K562 (cell line): Measurements from ENCODE around the gene INHBE. TPM values are rescaled to one million over a fixed set of nuclear protein-coding genes. Genes with fewer than 3 reads are reported as not detected.
"Not testable (repeated sequence)": the region's sequence is repeated elsewhere in the genome, so short reads cannot be mapped to it uniquely, and the experiment has no call there.

ENCODE experiments used
- ATAC-seq: fragments of 200-7000 bp; cut with Tn5 transposase; 3 replicates; pipeline ENCODE4 v1.9.1; 2020; ENCODE audit warnings: moderate library complexity
- BruUV-seq: library from RNA; stranded (reverse); fragments of 400-500 nt; replicated peaks from 2 replicates; lab custom pipeline; 2021; lab: Mats Ljungman, UMichigan
- CTCF ChIA-PET: fragments of 300-600 bp; formaldehyde crosslinking; extraction: SDS; loops from one replicate; lab custom pipeline; 2021; ENCODE audit warnings: low intra/inter-chr PET ratio; lab: Yijun Ruan, JAX
- POLR2A ChIA-PET: fragments of 300-600, 350-650 bp; sonication (Branson Sonifier 250); formaldehyde crosslinking; extraction: SDS; loops from one replicate; lab custom pipeline; 2021; ENCODE audit warnings: antibody characterized with exemption, inconsistent platforms; lab: Yijun Ruan, JAX
- DNase-seq, 4 experiments: peaks; one replicate each; pipeline versions ENCODE4 v3.0.0 to v3.0.0-alpha.2; 2011 to 2018; ENCODE audit warnings: low spot score in 3 of 4, mixed read lengths in 3 of 4; ENCODE audit errors: extremely low read depth in 1 of 4
- FAIRE-seq: peaks from 2 replicates; lab custom pipeline; 2011; peaks lifted over from hg19 to GRCh38; lab: Jason Lieb, UNC
- H2AFZ ChIP-seq: 2 replicates; pipeline ENCODE4 v1.6.0; 2011; ENCODE audit warnings: low read depth, low read length, control low read depth, inconsistent platforms
- H3K27ac ChIP-seq: fragments of 200-600 bp; 3 replicates; pipeline ENCODE4 v1.8.0; 2011; ENCODE audit warnings: low read depth, mild to moderate bottlenecking, control low read depth, inconsistent platforms, low read length, moderate library complexity, mixed read lengths; ENCODE audit errors: extremely low read depth
- H3K27me3 ChIP-seq, 2 experiments: fragments of 300-600 bp in 1 of 2; 2 replicates in 1 of 2; 3 replicates in 1 of 2; pipeline versions ENCODE4 v1.6.0 to v1.8.0; 2011; ENCODE audit warnings: inconsistent platforms in 2 of 2, low read length in 2 of 2, mild to moderate bottlenecking in 1 of 2, mixed read lengths in 1 of 2, moderate library complexity in 1 of 2; ENCODE audit not compliant: control insufficient read depth in 2 of 2, insufficient read depth in 2 of 2
- H3K36me3 ChIP-seq: fragments of 300-600 bp; 3 replicates; pipeline ENCODE4 v1.8.0; 2011; ENCODE audit warnings: mild to moderate bottlenecking, low read length, inconsistent platforms; ENCODE audit not compliant: control insufficient read depth, insufficient read depth
- H3K4me1 ChIP-seq, 2 experiments: fragments of 200-600 bp in 1 of 2; replicated peaks in 1 of 2; 2 replicates in 1 of 2; 3 replicates in 1 of 2; pipeline versions ENCODE4 v1.5.1 to v1.8.0; 2011; ENCODE audit warnings: inconsistent platforms in 2 of 2, low read length in 2 of 2, mild to moderate bottlenecking in 1 of 2, mixed read lengths in 1 of 2, moderate library complexity in 1 of 2; ENCODE audit not compliant: control insufficient read depth in 2 of 2, insufficient read depth in 2 of 2
- H3K4me2 ChIP-seq: 2 replicates; pipeline ENCODE4 v1.6.1; 2011; ENCODE audit warnings: low read length, control low read depth, inconsistent platforms, mixed read lengths; ENCODE audit not compliant: insufficient read depth
- H3K4me3 ChIP-seq: fragments of 200-600 bp; sonication (generic), shearing (Covaris generic); 2 replicates; pipeline ENCODE4 v1.5.1; 2016; ENCODE audit warnings: control low read depth, inconsistent platforms
- H3K79me2 ChIP-seq: fragments of 200-600 bp; 3 replicates; pipeline ENCODE4 v1.8.0; 2011; ENCODE audit warnings: low read length, inconsistent platforms; ENCODE audit not compliant: control insufficient read depth, insufficient read depth
- H3K9ac ChIP-seq, 2 experiments: 2 replicates each; pipeline versions ENCODE4 v1.6.0 to v1.6.1; 2011; ENCODE audit warnings: low read depth in 2 of 2, low read length in 2 of 2, control low read depth in 1 of 2, inconsistent platforms in 1 of 2, mild to moderate bottlenecking in 1 of 2, mixed read lengths in 1 of 2; ENCODE audit not compliant: insufficient read depth in 1 of 2
- H3K9me1 ChIP-seq: one replicate; pipeline ENCODE4 v1.6.0; 2011; ENCODE audit warnings: inconsistent platforms, mild to moderate bottlenecking, low read length, moderate library complexity; ENCODE audit not compliant: control insufficient read depth, insufficient read depth
- H3K9me3 ChIP-seq: replicated peaks from 2 replicates; pipeline ENCODE4 v1.5.1; 2011; ENCODE audit warnings: low read depth, low read length, inconsistent platforms; ENCODE audit not compliant: control insufficient read depth, insufficient read depth
- H4K20me1 ChIP-seq: replicated peaks from 2 replicates; pipeline ENCODE4 v1.6.1; 2011; ENCODE audit warnings: low read length, inconsistent platforms, mixed read lengths; ENCODE audit not compliant: control insufficient read depth, insufficient read depth
- TRIM28 ChIP-seq: fragments of 450-650 bp; IDR thresholded peaks from 2 replicates; pipeline ENCODE4 v1.6.1; 2017
- ZNF511 ChIP-seq: sonication (generic); formaldehyde crosslinking; IDR thresholded peaks from 2 replicates; pipeline ENCODE4 v1.8.0; 2022; ENCODE audit warnings: mild to moderate bottlenecking, missing genetic modification reagents
- ZNF707 ChIP-seq: fragments of 250-450 bp; sonication (Bioruptor Pico); conservative IDR thresholded peaks from 2 replicates; pipeline ENCODE4 v1.8.0; 2022; ENCODE audit warnings: inconsistent platforms, mild to moderate bottlenecking, moderate library complexity
- WGBS: fragments of 100-300 bp; shearing (Covaris generic); methylation state at CpG from one replicate; pipeline ENCODE4 v1.1.6; 2016; ENCODE audit warnings: low coverage, mixed read lengths; ENCODE audit not compliant: insufficient coverage; ENCODE audit errors: missing lambda C conversion rate; 5-methylcytosine and 5-hydroxymethylcytosine counted together
- in situ Hi-C: fragments of 300-500 bp; cut with MboI; formaldehyde crosslinking; loops from 4 replicates; pipeline ENCODE4 v1.15.0; 2018; ENCODE audit warnings: inconsistent platforms, mixed read lengths
- intact Hi-C: fragments of 100-400 bp; cut with micrococcal nuclease; formaldehyde crosslinking; loops from 2 replicates; pipeline ENCODE4 v1.14.2; 2022
- polyA plus RNA-seq, 8 experiments: library from polyadenylated mRNA; depleted of rRNA in 4 of 8; stranded (reverse) in 5 of 8; unstranded in 3 of 8; fragments of >200 nt; fragmentation: Nextera tagmentation in 2 of 8; fragmentation: Illumina TruSeq in 1 of 8; extraction: Ambion mirVana in 2 of 8; extraction: Trizol in 1 of 8; gene quantifications; 2 replicates each; pipeline versions ENCODE4 v1.2.1 to v1.2.3, GENCODE V29; 2011 to 2014; ENCODE audit warnings: inconsistent platforms in 1 of 8, missing spikeins in 1 of 8
- total RNA-seq, 7 experiments: library from RNA; depleted of rRNA in 6 of 7; stranded (reverse); fragments of >200 nt in 6 of 7; fragmentation: Illumina TruSeq in 2 of 7; extraction: Trizol in 2 of 7; gene quantifications; 2 replicates each; pipeline versions ENCODE4 v1.2.1 to v1.2.3, GENCODE V29; 2011 to 2021; ENCODE audit warnings: low replicate concordance in 1 of 7

The INHBE gene
- total and polyA plus RNA-seq, 9 of the 15 experiments (the other 6 are each of a cell fraction or from before 2014, with no cell fraction given): 0.94 to 9.9 (median 7.3) TPM

- in situ Hi-C loops, DNase-seq, H3K4me3 ChIP-seq, H3K4me1 ChIP-seq, H3K27me3 ChIP-seq, H3K9ac ChIP-seq, FAIRE-seq, BruUV-seq, CTCF ChIA-PET, intact Hi-C loops, ATAC-seq, H4K20me1 ChIP-seq, H3K79me2 ChIP-seq, H3K36me3 ChIP-seq, H3K9me1 ChIP-seq, H3K9me3 ChIP-seq, H3K4me2 ChIP-seq, H2AFZ ChIP-seq, H3K27ac ChIP-seq: not testable (repeated sequence)
- POLR2A ChIA-PET: interaction anchor here (0.7 to 1.8 kb wide), 3 partner anchors 10 to 46 kb away, joined by 3 to 4 read pairs (median 3); partner anchors contain the start of gene INHBE
- TF ChIP-seq ZNF707 (CRISPR knock-in tag): peak; percentile 97
- peak; percentile 60; the same call in 1 of the 2 replicates for TF ChIP-seq TRIM28
- 20% methylated on average over 2 of the region's 2 CpGs for WGBS
These were observed 13.7 kb upstream of the INHBE start for GRCh38 chr12:57441393-57441792.

- Histone ChIP-seq H3K4me3 (no peak overlapping the region), H2AFZ (no peak overlapping the region), H3K36me3 (no peaks in the 10 kb centered on the region), H3K9me1 (no peaks in the 10 kb centered on the region), H3K27ac (no peak overlapping the region), H4K20me1 (no peaks in the 10 kb centered on the region), H3K4me1 (peaks cover 0 to 4% of the 10 kb centered on the region in 2 experiments; a peak in 1 of 5 replicates), H3K9me3 (0 out of 2 replicates have a peak, but pooled peaks cover 3% of the 10 kb centered on the region), H3K27me3 (no peaks in the 10 kb centered on the region), H3K79me2 (no peaks in the 10 kb centered on the region), H3K9ac (no peak overlapping the region), H3K4me2 (no peak overlapping the region)
- ChIA-PET CTCF (no interaction called here), POLR2A (interaction anchor here (0.7 to 1.8 kb wide), 4 partner anchors 9 to 208 kb away, joined by 3 to 5 read pairs (median 4); partner anchors contain the start of gene INHBE)
- in situ Hi-C loops (no loop called here), intact Hi-C loops (no loop called here)
- ATAC-seq: no peak
- no peak for FAIRE-seq
- no TSS peak for BruUV-seq
- no peak for TF ChIP-seq ZNF511 (CRISPR knock-in tag)
- 82% methylated on average over 1 of the region's 1 CpG for WGBS
- no peak for DNase-seq
These were observed 13.2 kb upstream of the INHBE start for GRCh38 chr12:57441846-57442427.
